ENCODE results near the gene IL6ST. TPM values are rescaled to one million over a fixed set of nuclear protein-coding genes. Genes with fewer than 3 reads are reported as not detected.

The IL6ST gene
- total RNA-seq, 4 donors from 2014 or later, result 51.3 to 179 (median 136) TPM

- no peak for DNase-seq
- WGBS, 2 donors (ENCODE audit: low coverage in 1 of 2), result 77 to 81% methylated on average over 3 to 12 of the region's 12 CpGs
- Histone ChIP-seq H3K4me3 (no peak overlapping the region), H3K27me3 (no peaks in the 10 kb centered on the region), H3K27ac (no peak overlapping the region), H3K36me3 (no peaks in the 10 kb centered on the region), H3K9me3 (no peaks in the 10 kb centered on the region), H3K4me1 (peaks cover 0 to 5% (median 0%) of the 10 kb centered on the region in 4 donors)
- intact Hi-C loops (cut with DNase I; ENCODE audit: low total_unique reads) (no loop called here), in situ Hi-C loops (cut with MboI; ENCODE audit: low pct_ligation_motif_present in 1 of 4, low pct_unique_long_range_greater_than_20kb in 1 of 4, low sequenced_read_pairs in 3 of 4) (loop anchor here in 2 of 4 donors (25.0 kb wide), 2 partner anchors 259 to 909 kb away; no protein-coding TSS in a partner anchor)
- TF ChIP-seq POLR2AphosphoS5 (IDR thresholded peaks at IDR 0.05) (no peak), EP300 (IDR thresholded peaks at IDR 0.05; ENCODE audit: low read depth) (no peak), POLR2A (IDR thresholded peaks at IDR 0.05) (no peak)
- TF ChIP-seq, protein P1, sequence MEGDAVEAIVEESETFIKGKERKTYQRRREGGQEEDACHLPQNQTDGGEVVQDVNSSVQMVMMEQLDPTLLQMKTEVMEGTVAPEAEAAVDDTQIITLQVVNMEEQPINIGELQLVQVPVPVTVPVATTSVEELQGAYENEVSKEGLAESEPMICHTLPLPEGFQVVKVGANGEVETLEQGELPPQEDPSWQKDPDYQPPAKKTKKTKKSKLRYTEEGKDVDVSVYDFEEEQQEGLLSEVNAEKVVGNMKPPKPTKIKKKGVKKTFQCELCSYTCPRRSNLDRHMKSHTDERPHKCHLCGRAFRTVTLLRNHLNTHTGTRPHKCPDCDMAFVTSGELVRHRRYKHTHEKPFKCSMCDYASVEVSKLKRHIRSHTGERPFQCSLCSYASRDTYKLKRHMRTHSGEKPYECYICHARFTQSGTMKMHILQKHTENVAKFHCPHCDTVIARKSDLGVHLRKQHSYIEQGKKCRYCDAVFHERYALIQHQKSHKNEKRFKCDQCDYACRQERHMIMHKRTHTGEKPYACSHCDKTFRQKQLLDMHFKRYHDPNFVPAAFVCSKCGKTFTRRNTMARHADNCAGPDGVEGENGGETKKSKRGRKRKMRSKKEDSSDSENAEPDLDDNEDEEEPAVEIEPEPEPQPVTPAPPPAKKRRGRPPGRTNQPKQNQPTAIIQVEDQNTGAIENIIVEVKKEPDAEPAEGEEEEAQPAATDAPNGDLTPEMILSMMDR (IDR thresholded peaks at IDR 0.05), result no peak
These were observed 66.7 kb downstream of the IL6ST start for GRCh38 chr5:55927861-55928655.

DNA sequence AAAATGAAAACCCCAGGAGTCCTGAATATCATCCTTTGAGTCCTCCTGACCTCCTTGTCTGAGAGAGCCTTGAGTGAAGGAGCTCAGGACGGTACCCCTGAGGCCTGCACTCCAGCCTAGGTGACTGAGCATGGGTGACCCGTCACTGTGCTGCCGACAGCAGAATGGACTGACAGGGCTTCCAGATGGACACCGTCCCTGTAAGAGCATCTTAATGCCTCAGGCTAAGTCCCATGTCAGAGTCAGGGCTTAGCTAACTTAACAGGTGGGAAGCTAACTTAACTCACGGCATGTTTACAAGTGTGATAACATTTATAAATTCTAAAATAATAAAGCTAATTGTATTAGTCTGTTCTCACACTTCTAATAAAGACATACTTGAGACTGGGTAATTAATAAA, 68.3 kb downstream of the IL6ST start:
- H3K4me3 ChIP-seq, result no peak overlapping the region
- H3K36me3 ChIP-seq, result no peaks in the 10 kb centered on the region
- no peaks in the 10 kb centered on the region for H3K27me3 ChIP-seq
- H3K9me3 ChIP-seq, result no peaks in the 10 kb centered on the region
- intact Hi-C loops (cut with DNase I; ENCODE audit: low total_unique reads) (no loop called here), in situ Hi-C loops (cut with MboI; ENCODE audit: low pct_ligation_motif_present in 1 of 4, low pct_unique_long_range_greater_than_20kb in 1 of 4, low sequenced_read_pairs in 3 of 4) (loop anchor here in 2 of 4 donors (25.0 kb wide), 2 partner anchors 261 to 911 kb away; no protein-coding TSS in a partner anchor)
- WGBS, 2 donors (ENCODE audit: low coverage in 1 of 2), result 92 to 100% methylated on average over 1 to 5 of the region's 5 CpGs
- no peak for TF ChIP-seq POLR2AphosphoS5 (IDR thresholded peaks at IDR 0.05)
- no peak for TF ChIP-seq EP300 (IDR thresholded peaks at IDR 0.05; ENCODE audit: low read depth)
- TF ChIP-seq, protein P1 (IDR thresholded peaks at IDR 0.05), result no peak
- no peak for TF ChIP-seq POLR2A (IDR thresholded peaks at IDR 0.05)
- H3K27ac ChIP-seq, result no peak overlapping the region
- no peak for DNase-seq
- peaks cover 0 to 6% (median 0%) of the 10 kb centered on the region in 4 donors for H3K4me1 ChIP-seq

GRCh38 chr5:55925712-55926111, 69.1 kb downstream of the IL6ST start:
- no peaks in the 10 kb centered on the region for H3K36me3 ChIP-seq
- peaks cover 0 to 6% (median 0%) of the 10 kb centered on the region in 4 donors for H3K4me1 ChIP-seq
- no peak for DNase-seq
- WGBS, 2 donors (ENCODE audit: low coverage in 1 of 2), result 53 to 69% methylated on average over 5 of the region's 5 CpGs
- H3K4me3 ChIP-seq, result no peak overlapping the region
- intact Hi-C loops (cut with DNase I; ENCODE audit: low total_unique reads) (no loop called here), in situ Hi-C loops (cut with MboI; ENCODE audit: low pct_ligation_motif_present in 1 of 4, low pct_unique_long_range_greater_than_20kb in 1 of 4, low sequenced_read_pairs in 3 of 4) (loop anchor here in 2 of 4 donors (25.0 kb wide), 2 partner anchors 262 to 912 kb away; no protein-coding TSS in a partner anchor)
- TF ChIP-seq, protein P1 (IDR thresholded peaks at IDR 0.05), result no peak
- TF ChIP-seq EP300 (IDR thresholded peaks at IDR 0.05; ENCODE audit: low read depth) (no peak), POLR2A (IDR thresholded peaks at IDR 0.05) (no peak), POLR2AphosphoS5 (IDR thresholded peaks at IDR 0.05) (no peak)
- H3K27me3 ChIP-seq, result no peaks in the 10 kb centered on the region
- no peak overlapping the region for H3K27ac ChIP-seq
- no peaks in the 10 kb centered on the region for H3K9me3 ChIP-seq

DNA sequence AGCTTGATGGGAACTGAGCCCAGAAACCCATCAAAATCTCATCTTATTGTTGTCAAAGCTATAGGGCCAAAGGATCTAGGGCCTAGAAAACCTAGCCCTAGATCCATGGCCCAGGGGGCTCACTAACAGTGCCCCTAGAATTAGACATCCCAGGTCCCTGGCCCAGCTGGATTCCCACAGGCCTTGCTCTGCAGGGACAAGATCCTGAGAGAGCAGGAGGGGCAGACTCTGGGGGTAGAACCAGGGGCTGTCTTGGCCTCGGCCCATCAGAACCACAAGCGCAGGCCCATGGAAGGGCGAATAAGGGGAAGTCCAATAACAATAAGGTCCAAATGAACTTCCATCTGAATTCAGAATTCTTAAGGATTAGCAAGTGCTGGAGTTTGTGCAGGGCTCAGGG, 69.6 kb downstream of the IL6ST start:
- peaks cover 0 to 6% (median 0%) of the 10 kb centered on the region in 4 donors for H3K4me1 ChIP-seq

More for the DNA sequence above, 69.6 kb downstream of the IL6ST start:
- Histone ChIP-seq H3K27ac (no peak overlapping the region), H3K4me3 (no peak overlapping the region), H3K9me3 (no peaks in the 10 kb centered on the region), H3K36me3 (no peaks in the 10 kb centered on the region), H3K27me3 (no peaks in the 10 kb centered on the region)
- in situ Hi-C loops (cut with MboI; ENCODE audit: low pct_ligation_motif_present in 1 of 4, low pct_unique_long_range_greater_than_20kb in 1 of 4, low sequenced_read_pairs in 3 of 4), result loop anchor here in 2 of 4 donors (25.0 kb wide), 2 partner anchors 262 to 912 kb away; no protein-coding TSS in a partner anchor
- 94% methylated on average over 3 of the region's 3 CpGs; no CpG with 5 or more reads in 1 of the 2 donors for WGBS, 2 donors (ENCODE audit: low coverage in 1 of 2)
- DNase-seq, result no peak
- TF ChIP-seq EP300 (IDR thresholded peaks at IDR 0.05; ENCODE audit: low read depth) (no peak), POLR2A (IDR thresholded peaks at IDR 0.05) (no peak), POLR2AphosphoS5 (IDR thresholded peaks at IDR 0.05) (no peak)
- TF ChIP-seq, protein P1 (IDR thresholded peaks at IDR 0.05), result no peak
- intact Hi-C loops (cut with DNase I; ENCODE audit: low total_unique reads), result no loop called here

Data from transverse colon (tissue), 4 donors.